ENCODE data around the gene ANKRD44.

Gene ANKRD44

GRCh38 chr2:197204519-197205250 is 105.9 kb downstream of the ANKRD44 start:
- DNase-seq = no peak

GRCh38 chr2:197201874-197202273 is 108.7 kb downstream of the ANKRD44 start:
- no peak for DNase-seq

DNA sequence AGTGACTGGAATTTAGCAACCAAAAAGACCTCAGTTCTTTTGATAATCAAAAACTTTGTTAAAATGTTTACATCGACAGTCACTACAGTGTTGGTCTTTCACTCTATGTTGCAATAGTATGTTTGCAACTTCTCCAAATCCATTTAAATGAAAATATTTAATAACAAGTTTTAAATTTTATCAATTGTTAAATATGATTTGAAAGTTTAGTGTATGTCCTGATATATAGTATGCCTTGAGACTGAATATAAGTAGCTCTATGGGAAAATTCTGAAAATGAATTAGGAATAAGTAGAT is 109.9 kb downstream of the ANKRD44 start:
- DNase-seq = no peak

GRCh38 chr2:197200051-197200761 is 110.4 kb downstream of the ANKRD44 start:
- no peak for DNase-seq

DNA sequence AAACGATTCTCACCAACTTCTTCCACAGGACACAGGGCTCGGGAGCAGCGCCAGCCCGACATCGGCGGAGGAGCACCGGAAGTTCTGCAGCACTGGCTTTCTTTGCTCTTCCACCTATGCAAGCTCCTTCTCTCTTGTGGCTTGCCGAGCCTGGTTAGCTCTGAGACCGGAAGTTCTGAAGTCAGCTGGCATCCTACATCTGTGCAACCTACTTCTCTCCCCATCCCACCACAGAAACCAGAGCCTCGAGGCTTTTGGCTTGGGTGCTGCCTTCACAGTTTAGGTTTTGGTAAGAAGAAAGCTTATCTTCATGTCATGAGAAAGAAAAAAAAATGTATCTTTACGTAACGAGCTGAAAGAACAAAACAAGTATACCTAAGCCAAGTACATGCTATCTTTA is 111.7 kb downstream of the ANKRD44 start:
- DNase-seq = no peak

DNA sequence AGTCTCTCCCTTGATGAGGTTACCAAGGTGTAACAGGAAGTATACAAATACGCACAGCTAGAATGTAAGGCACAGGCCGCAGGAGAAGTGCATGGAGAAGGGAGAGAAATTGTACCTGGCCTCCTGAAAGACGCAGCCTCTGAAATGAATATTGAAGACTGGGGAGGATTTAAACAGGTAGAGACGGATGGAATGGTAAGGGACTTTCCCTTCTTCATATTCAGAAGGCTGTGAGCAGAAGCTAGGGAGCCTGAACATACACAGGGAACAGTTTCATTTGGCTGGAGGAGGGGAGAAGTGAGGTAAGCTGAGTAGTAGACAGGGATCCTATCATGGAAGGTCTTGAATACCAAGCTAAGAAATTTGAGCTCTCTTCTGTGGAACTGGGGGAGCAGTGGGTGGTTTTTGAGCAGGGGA is 112.7 kb downstream of the ANKRD44 start:
- no peak for DNase-seq

DNA sequence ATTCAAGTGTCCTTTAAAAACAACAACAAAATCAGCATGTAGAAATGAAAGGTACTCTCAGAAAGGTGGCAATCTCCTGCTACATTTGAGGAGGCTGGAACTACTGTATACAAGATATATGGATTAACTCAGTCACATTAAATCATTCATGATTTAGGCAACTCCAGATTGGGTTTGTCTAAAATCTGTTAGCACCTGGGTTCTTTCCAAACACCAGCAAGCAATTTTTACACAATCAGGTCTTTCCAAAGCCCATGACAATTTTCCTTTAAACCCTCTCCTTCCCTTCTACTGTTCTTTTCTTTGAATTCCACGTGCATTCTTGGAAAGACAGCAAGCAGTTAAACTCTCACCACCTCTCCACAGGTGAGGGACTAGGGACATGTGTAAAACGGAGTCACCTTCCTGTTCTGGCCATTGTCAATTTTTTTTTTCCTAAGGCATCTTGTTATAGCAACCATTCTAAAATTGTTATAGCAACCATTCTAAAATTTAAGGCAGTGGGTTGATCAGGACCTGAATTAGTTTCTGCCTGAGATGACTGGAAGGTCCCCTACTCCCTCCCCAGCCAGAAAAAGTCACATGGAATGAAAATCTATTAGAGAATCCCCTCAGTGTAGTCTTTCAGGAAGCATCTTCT is 113.9 kb downstream of the ANKRD44 start:
- no peak for DNase-seq

DNA sequence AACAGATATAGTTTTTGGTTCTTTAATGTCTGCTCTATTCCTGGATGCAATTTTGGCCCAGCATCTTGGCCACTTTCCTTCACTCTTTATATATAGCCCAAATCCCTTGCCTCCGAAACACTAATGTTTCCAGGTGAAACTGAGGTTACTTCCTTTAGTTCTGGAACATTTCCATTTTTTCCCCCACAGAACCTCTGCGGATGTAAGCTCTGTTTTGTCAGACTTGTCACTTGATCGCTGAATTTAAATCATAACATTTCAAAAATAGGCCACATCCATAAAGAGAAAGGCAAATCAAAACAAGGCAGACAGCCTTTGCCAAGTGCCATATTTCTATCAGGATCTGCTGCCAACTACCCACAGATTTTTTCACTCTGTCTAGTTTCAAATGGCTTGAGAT is 115.1 kb downstream of the ANKRD44 start:
- no peak for DNase-seq

GRCh38 chr2:197191940-197192322 is 118.6 kb downstream of the ANKRD44 start:
- DNase-seq = no peak

GRCh38 chr2:197191177-197191939 is 119.2 kb downstream of the ANKRD44 start:
- no peak for DNase-seq

GRCh38 chr2:197190100-197190432 is 120.5 kb downstream of the ANKRD44 start:
- no peak for DNase-seq

GRCh38 chr2:197189426-197190099 is 121.0 kb downstream of the ANKRD44 start:
- no peak for DNase-seq

GRCh38 chr2:197185676-197186075 is 124.9 kb downstream of the ANKRD44 start:
- DNase-seq = no peak

DNA sequence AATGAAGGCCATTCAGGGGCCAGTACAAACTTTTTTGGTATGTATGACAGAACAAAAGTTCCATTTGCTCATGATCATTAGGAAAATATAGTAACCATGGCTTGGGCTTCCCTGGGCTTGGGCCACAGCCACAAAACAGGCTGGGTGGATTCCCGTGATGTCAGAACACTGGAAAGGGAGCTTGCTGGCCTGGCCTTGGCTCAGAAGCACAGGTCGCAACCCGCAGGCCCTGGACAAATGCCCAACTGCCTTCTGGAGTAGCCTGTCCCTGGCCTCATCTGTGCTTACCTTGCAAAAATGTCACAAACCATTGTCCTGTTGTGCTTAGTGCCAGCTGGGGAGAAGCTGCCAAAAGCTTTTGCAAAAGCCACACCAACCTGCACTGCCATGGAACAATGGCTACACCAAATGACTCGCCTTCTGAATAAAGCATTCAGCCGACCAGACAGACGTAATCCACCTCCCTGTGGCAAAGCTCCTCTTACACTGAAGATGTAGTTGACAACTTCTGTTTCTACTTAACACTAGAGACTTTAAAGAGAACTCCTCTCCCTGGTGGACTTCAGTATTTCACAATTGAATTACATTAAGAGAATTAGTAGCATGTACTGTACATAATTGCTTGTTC is 125.5 kb downstream of the ANKRD44 start:
- DNase-seq = no peak

DNA sequence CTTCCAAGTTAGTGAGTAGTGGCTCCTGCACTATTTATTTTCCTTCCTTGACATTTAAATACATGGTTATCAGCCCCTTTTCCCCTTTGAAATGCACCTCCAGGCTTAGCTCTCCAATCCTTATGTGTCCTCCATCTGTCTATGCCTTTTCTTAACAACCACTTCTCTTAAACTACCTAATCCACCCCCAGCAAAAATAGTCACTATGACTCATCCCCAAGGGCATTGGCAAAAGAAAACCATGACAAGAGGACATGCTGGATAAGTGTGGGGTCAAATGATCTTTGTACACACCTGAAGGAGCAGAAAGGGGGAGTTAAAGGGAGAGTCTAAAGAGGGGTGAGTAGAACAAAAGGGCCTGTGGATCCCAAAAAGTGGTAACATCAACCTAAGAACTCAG is 127.2 kb downstream of the ANKRD44 start:
- peak; percentile 69 for DNase-seq

- no peak for DNase-seq
These were observed 127.9 kb downstream of the ANKRD44 start for GRCh38 chr2:197182668-197183067.

DNA sequence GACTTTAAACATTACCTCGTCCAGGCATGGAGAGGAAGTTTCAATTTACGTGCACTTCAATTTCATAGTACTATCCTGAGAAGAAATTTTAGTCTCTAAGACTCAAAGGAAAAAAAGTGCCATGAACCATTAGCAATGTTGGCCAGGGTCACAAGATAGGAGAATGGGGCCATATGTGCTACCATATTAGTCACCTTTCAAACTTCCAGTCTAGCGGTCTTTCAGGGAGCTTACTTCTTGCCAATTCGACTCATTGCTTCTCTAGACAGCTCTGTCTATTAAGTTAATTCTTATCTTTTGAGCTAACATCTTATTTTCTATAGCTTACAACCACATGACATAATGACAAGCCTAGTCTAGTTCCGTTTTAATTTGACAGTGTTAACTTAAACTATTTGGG is 129.1 kb downstream of the ANKRD44 start:
- DNase-seq = no peak

GRCh38 chr2:197179744-197180498 is 130.7 kb downstream of the ANKRD44 start:
- DNase-seq = no peak

- DNase-seq = no peak
These were observed 134.1 kb downstream of the ANKRD44 start for GRCh38 chr2:197176522-197176921.

DNA sequence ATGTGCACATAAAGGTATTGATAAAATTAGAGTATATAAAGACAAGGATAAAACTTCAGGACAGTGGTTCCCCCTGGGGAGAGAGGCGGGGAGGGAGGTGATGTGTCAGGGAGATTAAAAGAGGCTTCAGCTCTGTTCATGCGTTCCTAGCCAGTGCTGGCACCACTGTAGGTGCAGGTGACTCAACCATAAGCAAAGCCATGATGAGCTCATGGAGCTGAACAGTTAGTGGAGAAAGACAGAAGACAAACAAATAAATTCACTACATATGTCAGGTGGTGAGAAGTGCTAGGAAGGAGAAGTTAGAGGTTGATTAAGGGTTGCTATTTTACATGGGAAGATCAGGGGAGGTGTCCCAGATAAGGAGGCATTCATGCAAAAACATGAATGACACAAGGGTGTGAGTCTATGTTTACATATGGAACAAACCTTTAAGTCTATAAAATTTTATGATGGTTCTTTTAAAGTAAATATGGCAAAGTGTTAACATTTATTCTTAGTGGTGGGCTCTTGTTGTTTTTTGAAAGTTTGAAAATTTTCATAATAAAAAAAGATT is 136.0 kb downstream of the ANKRD44 start:
- no peak for DNase-seq

DNA sequence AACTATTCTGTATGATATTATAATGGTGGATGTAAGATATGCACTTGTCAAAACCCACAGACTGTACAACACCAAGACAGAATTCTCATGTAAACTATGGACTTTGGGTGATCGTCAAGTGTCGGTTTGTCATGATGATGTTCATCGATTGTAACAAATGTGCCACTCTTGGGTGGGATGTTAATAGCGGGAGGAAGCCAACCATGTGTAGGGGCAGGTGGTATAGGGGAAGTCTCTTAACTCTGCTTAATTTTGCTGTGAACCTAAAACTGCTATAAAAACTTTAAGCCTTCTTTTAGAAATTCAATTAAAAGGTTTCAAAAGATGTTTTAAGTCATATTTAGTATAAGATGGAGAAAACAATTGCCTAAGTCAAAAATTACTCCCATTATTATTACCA is 139.0 kb downstream of the ANKRD44 start:
- no peak for DNase-seq

GRCh38 chr2:197170208-197170607 is 140.4 kb downstream of the ANKRD44 start:
- DNase-seq = no peak
